Glutamatergic neuron (in vitro differentiated cells): ENCODE results near the gene ARFIP1. TPM values are rescaled to one million over a fixed set of nuclear protein-coding genes. Genes with fewer than 3 reads are reported as not detected.

Experiments
- DNase-seq: peaks from one replicate; pipeline ENCODE4 v3.0.0; 2022
- H3K27ac Mint-ChIP-seq: one replicate; pipeline ENCODE4 v1.8.0; 2020; ENCODE audit warnings: mild to moderate bottlenecking, mixed read lengths, inconsistent platforms; ENCODE audit not compliant: unreplicated experiment
- H3K27me3 Mint-ChIP-seq: one replicate; pipeline ENCODE4 v1.8.0; 2020; ENCODE audit warnings: mild to moderate bottlenecking, moderate library complexity, mixed read lengths, inconsistent platforms; ENCODE audit not compliant: unreplicated experiment
- H3K36me3 Mint-ChIP-seq: one replicate; pipeline ENCODE4 v1.8.0; 2020; ENCODE audit warnings: mild to moderate bottlenecking, mixed read lengths, inconsistent platforms; ENCODE audit not compliant: unreplicated experiment
- H3K4me1 Mint-ChIP-seq: one replicate; pipeline ENCODE4 v1.8.0; 2020; ENCODE audit warnings: mild to moderate bottlenecking, low read depth, mixed read lengths, inconsistent platforms; ENCODE audit not compliant: unreplicated experiment
- H3K4me3 Mint-ChIP-seq: one replicate; pipeline ENCODE4 v1.8.0; 2020; ENCODE audit warnings: mild to moderate bottlenecking, mixed read lengths, inconsistent platforms; ENCODE audit not compliant: unreplicated experiment
- H3K9me3 Mint-ChIP-seq: one replicate; pipeline ENCODE4 v1.8.0; 2020; ENCODE audit warnings: mild to moderate bottlenecking, moderate library complexity, mixed read lengths, inconsistent platforms; ENCODE audit not compliant: unreplicated experiment
- total RNA-seq: library from RNA; stranded (reverse); fragmentation: NEBNext Ultra II Directional; extraction: Animal tissue kit (Norgen Biotek cat#: 25700); gene quantifications from one replicate; pipeline ENCODE4 v1.2.1, GENCODE V29; 2021; ENCODE audit not compliant: unreplicated experiment
- TF ChIP-seq, protein P1 (sequence below): fragments of 200-600 bp; sonication (generic); IDR thresholded peaks from one replicate; pipeline ENCODE4 v1.5.0; 2021; ENCODE audit not compliant: partially characterized antibody, unreplicated experiment

The ARFIP1 gene
- total RNA-seq, 1 donor from 2014 or later = 22.2 TPM

DNA sequence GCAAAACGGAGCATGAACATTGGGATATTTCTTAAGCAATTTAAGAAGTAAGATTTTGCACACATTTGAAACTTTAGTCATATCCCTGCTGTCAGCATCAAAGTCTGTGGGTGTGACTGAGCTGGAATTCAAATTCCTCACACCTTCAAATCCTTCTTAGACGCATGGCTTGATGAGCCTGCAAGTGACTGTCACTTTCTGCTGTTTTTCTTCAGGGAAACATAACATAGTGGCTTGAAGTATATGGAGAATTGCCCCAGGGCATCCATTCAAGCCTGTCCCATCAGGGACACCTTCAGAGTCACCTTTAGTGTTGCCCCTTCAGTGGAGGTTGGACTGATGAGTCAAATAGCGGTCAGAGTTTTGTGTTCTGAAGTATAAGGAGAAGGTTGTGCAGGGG lies 173.8 kb downstream of the ARFIP1 start:
- DNase-seq = no peak
- Mint-ChIP-seq H3K36me3 (no peaks in the 10 kb centered on the region), H3K4me1 (peaks cover 43% of the 10 kb centered on the region), H3K27me3 (no peaks in the 10 kb centered on the region), H3K4me3 (no peak overlapping the region), H3K9me3 (peaks cover 1% of the 10 kb centered on the region), H3K27ac (no peak overlapping the region)
- TF ChIP-seq, protein P1, sequence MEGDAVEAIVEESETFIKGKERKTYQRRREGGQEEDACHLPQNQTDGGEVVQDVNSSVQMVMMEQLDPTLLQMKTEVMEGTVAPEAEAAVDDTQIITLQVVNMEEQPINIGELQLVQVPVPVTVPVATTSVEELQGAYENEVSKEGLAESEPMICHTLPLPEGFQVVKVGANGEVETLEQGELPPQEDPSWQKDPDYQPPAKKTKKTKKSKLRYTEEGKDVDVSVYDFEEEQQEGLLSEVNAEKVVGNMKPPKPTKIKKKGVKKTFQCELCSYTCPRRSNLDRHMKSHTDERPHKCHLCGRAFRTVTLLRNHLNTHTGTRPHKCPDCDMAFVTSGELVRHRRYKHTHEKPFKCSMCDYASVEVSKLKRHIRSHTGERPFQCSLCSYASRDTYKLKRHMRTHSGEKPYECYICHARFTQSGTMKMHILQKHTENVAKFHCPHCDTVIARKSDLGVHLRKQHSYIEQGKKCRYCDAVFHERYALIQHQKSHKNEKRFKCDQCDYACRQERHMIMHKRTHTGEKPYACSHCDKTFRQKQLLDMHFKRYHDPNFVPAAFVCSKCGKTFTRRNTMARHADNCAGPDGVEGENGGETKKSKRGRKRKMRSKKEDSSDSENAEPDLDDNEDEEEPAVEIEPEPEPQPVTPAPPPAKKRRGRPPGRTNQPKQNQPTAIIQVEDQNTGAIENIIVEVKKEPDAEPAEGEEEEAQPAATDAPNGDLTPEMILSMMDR = no peak

DNA sequence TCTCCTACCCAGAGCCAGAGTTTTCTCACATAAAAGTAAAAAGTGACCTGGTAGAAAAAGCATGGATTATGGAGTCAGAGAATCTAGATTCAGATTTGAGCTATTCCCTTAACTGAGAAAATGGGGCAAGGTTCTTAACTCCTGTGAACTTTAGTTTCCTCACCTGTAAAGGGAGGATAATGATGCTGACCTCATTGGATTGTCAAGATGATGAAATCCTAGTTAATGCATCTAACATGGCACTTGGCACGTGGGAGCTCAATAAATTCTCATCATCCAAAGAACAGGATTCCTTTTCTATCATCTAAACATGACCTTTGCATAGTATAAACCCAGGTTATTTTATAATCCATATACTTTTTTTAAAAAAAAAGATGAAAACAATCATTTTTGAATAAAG lies 175.0 kb downstream of the ARFIP1 start:
- Mint-ChIP-seq H3K4me3 (no peak overlapping the region), H3K9me3 (no peaks in the 10 kb centered on the region), H3K27ac (no peak overlapping the region), H3K36me3 (no peaks in the 10 kb centered on the region), H3K4me1 (peaks cover 43% of the 10 kb centered on the region), H3K27me3 (no peaks in the 10 kb centered on the region)
- TF ChIP-seq, protein P1 = no peak
- DNase-seq = no peak

DNA sequence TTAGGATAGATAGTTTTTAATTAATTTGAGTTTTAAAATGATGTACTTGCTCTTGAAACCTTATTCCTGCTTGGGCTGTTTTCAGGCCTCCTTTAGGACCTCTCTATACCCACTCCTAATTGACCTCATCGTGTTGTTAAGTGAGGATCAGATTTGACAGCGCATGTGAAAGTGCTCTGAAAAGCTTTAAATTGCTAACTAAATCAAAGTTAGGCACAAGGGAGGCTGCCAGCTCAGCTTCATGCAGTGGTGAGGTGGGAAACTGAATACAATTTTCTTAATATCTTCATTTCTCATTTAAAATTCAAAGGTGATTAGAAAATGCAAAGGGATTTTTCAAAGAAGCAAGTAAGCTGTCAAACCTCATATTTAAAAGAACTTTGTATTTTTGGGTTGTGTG lies 176.4 kb downstream of the ARFIP1 start:
- Mint-ChIP-seq H3K4me1 (peaks cover 39% of the 10 kb centered on the region), H3K9me3 (peaks cover 2% of the 10 kb centered on the region), H3K4me3 (no peak overlapping the region), H3K27me3 (no peaks in the 10 kb centered on the region), H3K36me3 (no peaks in the 10 kb centered on the region), H3K27ac (peak overlapping the region; percentile 62)
- no peak for DNase-seq
- TF ChIP-seq, protein P1 = no peak

DNA sequence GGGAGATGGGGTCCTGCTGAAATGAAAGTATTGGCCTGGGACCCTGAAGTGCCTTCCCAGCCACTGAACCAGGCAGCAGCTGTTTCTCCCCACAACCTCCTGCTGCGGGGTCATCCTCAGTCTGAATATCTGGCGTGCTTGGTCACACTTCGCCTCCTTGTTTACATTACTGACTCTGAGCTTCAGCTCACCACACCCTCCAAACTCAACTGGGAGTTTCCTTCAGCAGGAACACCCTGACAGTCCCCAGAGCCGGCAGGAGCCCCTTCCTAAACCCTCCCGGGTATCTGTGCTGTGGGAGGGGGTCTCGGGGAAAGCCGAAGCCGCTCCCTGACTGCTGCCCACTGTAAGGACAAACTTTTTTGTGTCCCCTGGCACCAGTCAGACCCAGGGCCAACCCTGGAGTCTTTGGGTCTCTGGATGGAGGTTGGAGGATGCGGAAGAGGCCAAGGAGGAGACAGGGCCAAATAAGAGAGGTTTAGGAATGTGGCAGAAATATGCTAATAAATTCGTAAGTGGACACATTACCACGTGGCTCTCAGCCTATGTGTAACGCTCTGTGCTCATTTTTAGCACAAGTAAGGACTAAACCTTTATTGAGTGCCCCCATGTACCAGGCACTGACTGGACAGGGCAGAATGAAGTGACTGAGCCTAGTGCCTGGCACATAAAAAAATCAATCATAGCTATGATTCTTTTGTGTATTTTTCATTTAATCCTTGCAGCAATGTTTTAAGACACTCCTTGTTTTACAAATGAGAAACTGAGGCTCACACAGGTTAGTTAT lies 177.1 kb downstream of the ARFIP1 start:
- Mint-ChIP-seq H3K27ac (peak overlapping the region; percentile 46), H3K36me3 (no peaks in the 10 kb centered on the region), H3K4me1 (peaks cover 36% of the 10 kb centered on the region)

More for the DNA sequence above, 177.1 kb downstream of the ARFIP1 start:
- Mint-ChIP-seq H3K27me3 (no peaks in the 10 kb centered on the region), H3K4me3 (no peak overlapping the region), H3K9me3 (peaks cover 2% of the 10 kb centered on the region)
- TF ChIP-seq, protein P1 = no peak
- no peak for DNase-seq
